HepG2 (cell line): ENCODE results near the gene BMAL1. TPM values are rescaled to one million over a fixed set of nuclear protein-coding genes. Genes with fewer than 3 reads are reported as not detected.

Experiments used
- ATAC-seq: fragments of 200-7000 bp; cut with Tn5 transposase; 3 replicates; pipeline ENCODE4 v1.9.1; 2020; ENCODE audit warnings: mild to moderate bottlenecking, moderate library complexity
- BruUV-seq: library from RNA; stranded (reverse); fragments of 400-500 nt; replicated peaks from 2 replicates; lab custom pipeline; 2021; lab: Mats Ljungman, UMichigan
- CTCF ChIA-PET: fragments of 300-600 bp; formaldehyde crosslinking; extraction: SDS; loops from one replicate; lab custom pipeline; 2021; ENCODE audit warnings: low total read pairs, inconsistent platforms, low intra/inter-chr PET ratio; lab: Yijun Ruan, JAX
- POLR2A ChIA-PET: fragments of 350-600 bp; sonication (Branson Sonifier 250); formaldehyde crosslinking; loops from one replicate; lab custom pipeline; 2020; ENCODE audit warnings: antibody characterized with exemption, inconsistent platforms; lab: Yijun Ruan, JAX
- DNase-seq: peaks from one replicate; pipeline ENCODE4 v3.0.0-alpha.2; 2015; ENCODE audit warnings: low spot score
- FAIRE-seq: peaks from 3 replicates; lab custom pipeline; 2011; peaks lifted over from hg19 to GRCh38; lab: Jason Lieb, UNC
- H2AFZ ChIP-seq: one replicate; pipeline ENCODE4 v1.6.1; 2011; ENCODE audit warnings: low read length, inconsistent platforms
- H3K27ac ChIP-seq: fragments of 300-600 bp; 3 replicates; pipeline ENCODE4 v1.8.0; 2011; ENCODE audit warnings: mixed run types, mild to moderate bottlenecking, mixed read lengths, low read length, inconsistent platforms; ENCODE audit not compliant: insufficient read depth; ENCODE audit errors: extremely low read length
- H3K27me3 ChIP-seq, 2 experiments: fragments of 200-600 bp in 1 of 2; 2 replicates in 1 of 2; 3 replicates in 1 of 2; pipeline versions ENCODE4 v1.6.0 to v1.8.0; 2011; ENCODE audit warnings: low read length in 2 of 2, mild to moderate bottlenecking in 2 of 2, moderate library complexity in 2 of 2, inconsistent platforms in 1 of 2; ENCODE audit not compliant: insufficient read depth in 2 of 2, control insufficient read depth in 1 of 2
- H3K36me3 ChIP-seq, 2 experiments: fragments of 200-600 bp in 1 of 2; replicated peaks in 1 of 2; 2 replicates in 1 of 2; 3 replicates in 1 of 2; pipeline versions ENCODE4 v1.5.1 to v1.8.0; 2011; ENCODE audit warnings: low read length in 2 of 2, inconsistent platforms in 1 of 2; ENCODE audit not compliant: insufficient read depth in 2 of 2, control insufficient read depth in 1 of 2
- H3K4me1 ChIP-seq: 2 replicates; pipeline ENCODE4 v1.5.1; 2012; ENCODE audit warnings: low read length, inconsistent platforms; ENCODE audit not compliant: insufficient read depth
- H3K4me2 ChIP-seq: 2 replicates; pipeline ENCODE4 v1.6.0; 2011; ENCODE audit warnings: low read depth, low read length, inconsistent platforms
- H3K4me3 ChIP-seq, 3 experiments: fragments of 200-600 bp in 1 of 3; sonication (generic), shearing (Covaris generic) in 1 of 3; replicated peaks in 1 of 3; 2 replicates each; pipeline ENCODE4 v1.5.1; 2011 to 2016; ENCODE audit warnings: low read length in 3 of 3, inconsistent platforms in 2 of 3, low read depth in 2 of 3, mild to moderate bottlenecking in 2 of 3, control low read depth in 1 of 3, mixed read lengths in 1 of 3; ENCODE audit not compliant: insufficient read depth in 1 of 3
- H3K79me2 ChIP-seq: one replicate; pipeline ENCODE4 v1.6.1; 2011; ENCODE audit warnings: low read length, inconsistent platforms; ENCODE audit not compliant: insufficient read depth
- H3K9ac ChIP-seq: 2 replicates; pipeline ENCODE4 v1.6.0; 2011; ENCODE audit warnings: mild to moderate bottlenecking, low read depth, low read length, inconsistent platforms; ENCODE audit not compliant: insufficient read depth
- H3K9me3 ChIP-seq: 2 replicates; pipeline ENCODE4 v1.5.1; 2012; ENCODE audit warnings: mild to moderate bottlenecking, low read length
- H4K20me1 ChIP-seq: 2 replicates; pipeline ENCODE4 v1.6.0; 2011; ENCODE audit warnings: inconsistent platforms, mild to moderate bottlenecking, low read length, moderate library complexity; ENCODE audit not compliant: insufficient read depth
- DNMT1 ChIP-seq: sonication (generic); formaldehyde crosslinking; IDR thresholded peaks from 2 replicates; pipeline ENCODE4 v1.5.1; 2020; ENCODE audit warnings: mild to moderate bottlenecking, missing genetic modification reagents
- HHEX ChIP-seq: IDR thresholded peaks from 2 replicates; pipeline ENCODE4 v1.6.1; 2016; ENCODE audit warnings: control low read depth
- MED1 ChIP-seq: sonication (generic); formaldehyde crosslinking; IDR thresholded peaks from 2 replicates; pipeline ENCODE4 v1.4.0; 2020; ENCODE audit warnings: missing genetic modification reagents
- MIXL1 ChIP-seq: IDR thresholded peaks from 2 replicates; pipeline ENCODE4 v1.6.1; 2016
- MZF1 ChIP-seq: sonication (generic); formaldehyde crosslinking; IDR thresholded peaks from 2 replicates; pipeline ENCODE4 v1.8.1; 2023; ENCODE audit warnings: mild to moderate bottlenecking, missing genetic modification reagents, borderline replicate concordance
- POLR2G ChIP-seq: fragments of 200-400 bp; formaldehyde crosslinking; IDR thresholded peaks from 2 replicates; pipeline ENCODE4 v1.6.1; 2018; ENCODE audit warnings: mild to moderate bottlenecking, low read depth, low read length, moderate library complexity
- RARA ChIP-seq: IDR thresholded peaks from 2 replicates; pipeline ENCODE4 v1.6.1; 2016; ENCODE audit warnings: missing genetic modification reagents, missing compliant biosample characterization
- SRY ChIP-seq: sonication (generic); formaldehyde crosslinking; IDR thresholded peaks from 2 replicates; pipeline ENCODE4 v1.8.0; 2022; ENCODE audit warnings: mild to moderate bottlenecking, missing genetic modification reagents
- TP53 ChIP-seq: sonication (generic); formaldehyde crosslinking; conservative IDR thresholded peaks from 2 replicates; pipeline ENCODE4 v1.4.0; 2020; ENCODE audit warnings: missing genetic modification reagents
- U2AF1 ChIP-seq: fragments of 200-400 bp; formaldehyde crosslinking; optimal IDR thresholded peaks from 2 replicates; pipeline ENCODE3; 2017; ENCODE audit warnings: mild to moderate bottlenecking, low read depth, low read length
- ZBTB20 ChIP-seq: sonication (generic); formaldehyde crosslinking; IDR thresholded peaks from 2 replicates; pipeline ENCODE4 v1.8.1; 2023; ENCODE audit warnings: missing genetic modification reagents, low read depth, mild to moderate bottlenecking, borderline replicate concordance
- ZNF101 ChIP-seq: sonication (generic); formaldehyde crosslinking; IDR thresholded peaks from 2 replicates; pipeline ENCODE4 v1.4.0; 2020; ENCODE audit warnings: mild to moderate bottlenecking, low read depth, missing genetic modification reagents, borderline replicate concordance
- ZNF180 ChIP-seq: sonication (generic); formaldehyde crosslinking; IDR thresholded peaks from 2 replicates; pipeline ENCODE4 v1.4.0; 2020; ENCODE audit warnings: low read depth, missing genetic modification reagents, borderline replicate concordance
- ZNF557 ChIP-seq: sonication (generic); formaldehyde crosslinking; IDR thresholded peaks from 2 replicates; pipeline ENCODE4 v1.4.0; 2020; ENCODE audit warnings: missing genetic modification reagents
- WGBS: methylation state at CpG from one replicate; pipeline ENCODE4 v1.1.6; 2017; ENCODE audit warnings: low lambda C conversion rate; 5-methylcytosine and 5-hydroxymethylcytosine counted together
- in situ Hi-C: cut with HindIII; loops from 2 replicates; pipeline ENCODE4 v1.10.0; 2017; ENCODE audit warnings: low pct_unique_long_range_greater_than_20kb; ENCODE audit not compliant: extremely low pct_ligation_motif_present
- intact Hi-C: fragments of 100-400 bp; cut with micrococcal nuclease; formaldehyde crosslinking; loops from one replicate; pipeline ENCODE4 v1.10.0; 2022; ENCODE audit not compliant: unreplicated experiment
- polyA plus RNA-seq, 8 experiments: library from polyadenylated mRNA; depleted of rRNA in 3 of 8; stranded (reverse) in 7 of 8; unstranded in 1 of 8; fragments of >200 nt; fragmentation: Illumina TruSeq in 4 of 8; extraction: Trizol in 4 of 8; gene quantifications; 2 replicates each; pipeline versions ENCODE4 v1.2.1 to v1.2.3, GENCODE V29; 2011 to 2016; ENCODE audit warnings: low read depth in 4 of 8, missing spikeins in 1 of 8, mixed read lengths in 1 of 8; ENCODE audit not compliant: insufficient read depth in 1 of 8
- total RNA-seq, 5 experiments: library from RNA; depleted of rRNA; stranded (reverse); fragments of >200 nt; fragmentation: Illumina TruSeq; extraction: Trizol; gene quantifications; 2 replicates each; pipeline ENCODE4 v1.2.3, GENCODE V29; 2016; ENCODE audit warnings: low read depth in 1 of 5
- TF ChIP-seq, protein P1 (sequence below): sonication (generic); formaldehyde crosslinking; IDR thresholded peaks from 2 replicates; pipeline ENCODE4 v1.4.0; 2020; ENCODE audit warnings: mild to moderate bottlenecking, missing genetic modification reagents
- TF ChIP-seq, protein P2 (sequence below): sonication (generic); formaldehyde crosslinking; IDR thresholded peaks from 2 replicates; pipeline ENCODE4 v1.4.0; 2020; ENCODE audit warnings: missing genetic modification reagents
- TF ChIP-seq, protein P3 (sequence below): sonication (generic); formaldehyde crosslinking; IDR thresholded peaks from 2 replicates; pipeline ENCODE4 v1.4.0; 2020; ENCODE audit warnings: mild to moderate bottlenecking, missing genetic modification reagents
- TF ChIP-seq, protein P4 (sequence below): sonication (generic); formaldehyde crosslinking; IDR thresholded peaks from 2 replicates; pipeline ENCODE4 v1.9.0; 2021; ENCODE audit warnings: missing genetic modification reagents, mild to moderate bottlenecking, borderline replicate concordance
- TF ChIP-seq, protein P5 (sequence below): sonication (generic); formaldehyde crosslinking; IDR thresholded peaks from 2 replicates; pipeline ENCODE4 v1.4.0; 2020; ENCODE audit warnings: missing genetic modification reagents

BMAL1 gene
- total and polyA plus RNA-seq, 2 of the 13 experiments (the other 11 are each of a cell fraction or from before 2014, with no cell fraction given), result 4.5 to 4.8 TPM

DNA sequence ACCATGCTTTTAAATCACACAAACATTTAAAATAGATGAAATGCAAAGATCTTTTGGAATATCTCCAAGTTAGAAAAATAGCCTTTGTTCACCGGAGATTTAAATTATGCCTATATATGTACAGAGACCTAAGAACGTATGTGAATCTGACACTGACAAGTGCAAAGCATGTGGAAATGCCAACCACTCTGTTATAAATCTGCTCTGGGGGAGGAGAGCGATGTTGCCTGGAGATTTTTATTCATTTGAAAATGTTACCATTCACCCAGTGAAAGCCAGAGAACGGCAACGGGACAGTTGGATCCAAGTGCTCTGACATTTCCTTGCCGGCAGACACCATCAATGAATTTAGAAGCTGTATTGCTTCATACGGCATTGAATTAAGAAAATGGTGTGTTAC is 39.8 kb upstream of the BMAL1 start:
- intact Hi-C loops (no loop called here), in situ Hi-C loops (no loop called here)
- CTCF ChIA-PET, result no interaction called here
- no TSS peak for BruUV-seq
- no peak overlapping the region for H3K27ac ChIP-seq
- no peaks in the 10 kb centered on the region for H3K9me3 ChIP-seq
- no peaks in the 10 kb centered on the region for H3K36me3 ChIP-seq
- POLR2A ChIA-PET, result no interaction called here
- H3K9ac ChIP-seq, result no peak overlapping the region
- no peak for TF ChIP-seq MIXL1 (CRISPR knock-in tag)
- TF ChIP-seq ZBTB20 (CRISPR knock-in tag), result no peak
- no peak for TF ChIP-seq SRY (CRISPR knock-in tag)
- TF ChIP-seq TP53 (CRISPR knock-in tag), result no peak
- TF ChIP-seq DNMT1 (CRISPR knock-in tag), result no peak
- TF ChIP-seq ZNF180 (CRISPR knock-in tag), result no peak
- TF ChIP-seq HHEX (CRISPR knock-in tag), result no peak
- TF ChIP-seq, protein P1, sequence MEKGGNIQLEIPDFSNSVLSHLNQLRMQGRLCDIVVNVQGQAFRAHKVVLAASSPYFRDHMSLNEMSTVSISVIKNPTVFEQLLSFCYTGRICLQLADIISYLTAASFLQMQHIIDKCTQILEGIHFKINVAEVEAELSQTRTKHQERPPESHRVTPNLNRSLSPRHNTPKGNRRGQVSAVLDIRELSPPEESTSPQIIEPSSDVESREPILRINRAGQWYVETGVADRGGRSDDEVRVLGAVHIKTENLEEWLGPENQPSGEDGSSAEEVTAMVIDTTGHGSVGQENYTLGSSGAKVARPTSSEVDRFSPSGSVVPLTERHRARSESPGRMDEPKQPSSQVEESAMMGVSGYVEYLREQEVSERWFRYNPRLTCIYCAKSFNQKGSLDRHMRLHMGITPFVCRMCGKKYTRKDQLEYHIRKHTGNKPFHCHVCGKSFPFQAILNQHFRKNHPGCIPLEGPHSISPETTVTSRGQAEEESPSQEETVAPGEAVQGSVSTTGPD (CRISPR knock-in tag), result no peak
- TF ChIP-seq, protein P2, sequence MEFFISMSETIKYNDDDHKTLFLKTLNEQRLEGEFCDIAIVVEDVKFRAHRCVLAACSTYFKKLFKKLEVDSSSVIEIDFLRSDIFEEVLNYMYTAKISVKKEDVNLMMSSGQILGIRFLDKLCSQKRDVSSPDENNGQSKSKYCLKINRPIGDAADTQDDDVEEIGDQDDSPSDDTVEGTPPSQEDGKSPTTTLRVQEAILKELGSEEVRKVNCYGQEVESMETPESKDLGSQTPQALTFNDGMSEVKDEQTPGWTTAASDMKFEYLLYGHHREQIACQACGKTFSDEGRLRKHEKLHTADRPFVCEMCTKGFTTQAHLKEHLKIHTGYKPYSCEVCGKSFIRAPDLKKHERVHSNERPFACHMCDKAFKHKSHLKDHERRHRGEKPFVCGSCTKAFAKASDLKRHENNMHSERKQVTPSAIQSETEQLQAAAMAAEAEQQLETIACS (CRISPR knock-in tag), result no peak
- no peak for TF ChIP-seq MED1 (CRISPR knock-in tag)
- TF ChIP-seq, protein P3, sequence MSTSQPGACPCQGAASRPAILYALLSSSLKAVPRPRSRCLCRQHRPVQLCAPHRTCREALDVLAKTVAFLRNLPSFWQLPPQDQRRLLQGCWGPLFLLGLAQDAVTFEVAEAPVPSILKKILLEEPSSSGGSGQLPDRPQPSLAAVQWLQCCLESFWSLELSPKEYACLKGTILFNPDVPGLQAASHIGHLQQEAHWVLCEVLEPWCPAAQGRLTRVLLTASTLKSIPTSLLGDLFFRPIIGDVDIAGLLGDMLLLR, result no peak
- TF ChIP-seq ZNF101 (CRISPR knock-in tag), result no peak
- TF ChIP-seq MZF1 (CRISPR knock-in tag), result no peak
- TF ChIP-seq, protein P4, sequence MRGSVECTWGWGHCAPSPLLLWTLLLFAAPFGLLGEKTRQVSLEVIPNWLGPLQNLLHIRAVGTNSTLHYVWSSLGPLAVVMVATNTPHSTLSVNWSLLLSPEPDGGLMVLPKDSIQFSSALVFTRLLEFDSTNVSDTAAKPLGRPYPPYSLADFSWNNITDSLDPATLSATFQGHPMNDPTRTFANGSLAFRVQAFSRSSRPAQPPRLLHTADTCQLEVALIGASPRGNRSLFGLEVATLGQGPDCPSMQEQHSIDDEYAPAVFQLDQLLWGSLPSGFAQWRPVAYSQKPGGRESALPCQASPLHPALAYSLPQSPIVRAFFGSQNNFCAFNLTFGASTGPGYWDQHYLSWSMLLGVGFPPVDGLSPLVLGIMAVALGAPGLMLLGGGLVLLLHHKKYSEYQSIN (CRISPR knock-in tag), result no peak
- no peak for TF ChIP-seq ZNF557
- no peak for TF ChIP-seq RARA (CRISPR knock-in tag)
- TF ChIP-seq U2AF1, result no peak
- TF ChIP-seq, protein P5, sequence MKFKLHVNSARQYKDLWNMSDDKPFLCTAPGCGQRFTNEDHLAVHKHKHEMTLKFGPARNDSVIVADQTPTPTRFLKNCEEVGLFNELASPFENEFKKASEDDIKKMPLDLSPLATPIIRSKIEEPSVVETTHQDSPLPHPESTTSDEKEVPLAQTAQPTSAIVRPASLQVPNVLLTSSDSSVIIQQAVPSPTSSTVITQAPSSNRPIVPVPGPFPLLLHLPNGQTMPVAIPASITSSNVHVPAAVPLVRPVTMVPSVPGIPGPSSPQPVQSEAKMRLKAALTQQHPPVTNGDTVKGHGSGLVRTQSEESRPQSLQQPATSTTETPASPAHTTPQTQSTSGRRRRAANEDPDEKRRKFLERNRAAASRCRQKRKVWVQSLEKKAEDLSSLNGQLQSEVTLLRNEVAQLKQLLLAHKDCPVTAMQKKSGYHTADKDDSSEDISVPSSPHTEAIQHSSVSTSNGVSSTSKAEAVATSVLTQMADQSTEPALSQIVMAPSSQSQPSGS (CRISPR knock-in tag), result no peak
- TF ChIP-seq POLR2G, result no peak
- H2AFZ ChIP-seq, result no peak overlapping the region
- no peak overlapping the region for H3K4me3 ChIP-seq
- ATAC-seq, result no peak
- no peak overlapping the region for H3K4me2 ChIP-seq
- no peaks in the 10 kb centered on the region for H3K4me1 ChIP-seq
- FAIRE-seq, result no peak
- 27% methylated on average over 7 of the region's 7 CpGs for WGBS
- no peaks in the 10 kb centered on the region for H4K20me1 ChIP-seq
- H3K79me2 ChIP-seq, result no peaks in the 10 kb centered on the region
- H3K27me3 ChIP-seq, result peaks cover 2 to 3% of the 10 kb centered on the region in 2 experiments; a peak in 2 of 5 replicates
- DNase-seq, result no peak
